ENCODE data around the gene NECAB2. TPM values are rescaled to one million over a fixed set of nuclear protein-coding genes. Genes with fewer than 3 reads are reported as not detected.

The NECAB2 gene
- total and polyA plus RNA-seq, 4 donors, result 0.10 to 0.57 (median 0.39) TPM

DNA sequence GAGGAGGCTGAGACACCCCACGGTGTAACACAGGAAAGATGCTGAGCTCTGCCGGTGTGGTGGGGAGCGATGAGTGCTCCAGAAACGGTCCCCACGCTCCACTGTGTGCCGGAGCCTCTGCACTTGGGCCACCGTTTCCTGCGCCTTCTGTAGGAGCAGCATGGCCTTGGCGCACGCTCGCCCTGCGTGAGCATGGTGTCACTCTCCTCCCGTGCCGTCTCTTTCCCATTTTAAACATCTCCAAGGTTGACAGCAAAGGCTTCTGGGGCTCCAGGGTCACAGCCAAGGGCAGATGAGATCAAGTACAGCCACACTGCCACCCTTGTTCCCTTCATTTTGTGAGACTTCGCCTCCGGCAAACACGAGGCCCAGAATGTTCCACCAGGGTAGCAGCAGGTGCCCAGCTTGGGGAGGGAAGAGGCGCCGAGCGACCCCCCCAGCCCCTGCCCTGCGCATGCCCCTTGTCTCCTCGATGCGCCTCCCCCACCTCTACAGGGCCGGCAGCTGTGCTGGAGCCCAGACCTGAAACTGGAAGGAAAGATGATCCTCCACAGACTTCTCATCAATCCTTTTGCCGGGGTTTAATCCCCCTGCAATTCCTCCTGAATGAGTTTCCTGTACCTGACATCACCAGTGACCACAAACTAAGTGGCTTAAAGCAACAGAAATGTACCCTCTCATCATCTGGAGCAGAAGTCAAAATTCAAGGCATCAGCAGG is 34.9 kb upstream of the NECAB2 start:
- Histone ChIP-seq H3K9ac (ENCODE audit: insufficient read depth in 1 of 2, low read length in 2 of 2) (no peak overlapping the region), H3K36me3 (ENCODE audit: control insufficient read depth in 4 of 4, insufficient read depth in 4 of 4, low read length in 4 of 4) (no peaks in the 10 kb centered on the region), H3K4me1 (ENCODE audit: control insufficient read depth in 5 of 5, insufficient read depth in 5 of 5, low read length in 5 of 5) (peaks cover 0 to 5% (median 0%) of the 10 kb centered on the region in 5 donors), H3K9me3 (ENCODE audit: control insufficient read depth in 4 of 4, insufficient read depth in 3 of 4, low read length in 3 of 4) (no peaks in the 10 kb centered on the region), H3K4me3 (no peak overlapping the region), H3K27me3 (ENCODE audit: control insufficient read depth in 3 of 3, insufficient read depth in 3 of 3, low read length in 2 of 3) (no peaks in the 10 kb centered on the region), H3K27ac (ENCODE audit: low read depth in 1 of 2, low read length in 1 of 2) (no peak overlapping the region)
- DNase-seq (no peak), ATAC-seq (ENCODE audit: insufficient read depth, low FRiP score) (no peak)
- 87 to 92% methylated on average over 25 of the region's 25 CpGs for WGBS, 2 donors
- TF ChIP-seq, protein P1, sequence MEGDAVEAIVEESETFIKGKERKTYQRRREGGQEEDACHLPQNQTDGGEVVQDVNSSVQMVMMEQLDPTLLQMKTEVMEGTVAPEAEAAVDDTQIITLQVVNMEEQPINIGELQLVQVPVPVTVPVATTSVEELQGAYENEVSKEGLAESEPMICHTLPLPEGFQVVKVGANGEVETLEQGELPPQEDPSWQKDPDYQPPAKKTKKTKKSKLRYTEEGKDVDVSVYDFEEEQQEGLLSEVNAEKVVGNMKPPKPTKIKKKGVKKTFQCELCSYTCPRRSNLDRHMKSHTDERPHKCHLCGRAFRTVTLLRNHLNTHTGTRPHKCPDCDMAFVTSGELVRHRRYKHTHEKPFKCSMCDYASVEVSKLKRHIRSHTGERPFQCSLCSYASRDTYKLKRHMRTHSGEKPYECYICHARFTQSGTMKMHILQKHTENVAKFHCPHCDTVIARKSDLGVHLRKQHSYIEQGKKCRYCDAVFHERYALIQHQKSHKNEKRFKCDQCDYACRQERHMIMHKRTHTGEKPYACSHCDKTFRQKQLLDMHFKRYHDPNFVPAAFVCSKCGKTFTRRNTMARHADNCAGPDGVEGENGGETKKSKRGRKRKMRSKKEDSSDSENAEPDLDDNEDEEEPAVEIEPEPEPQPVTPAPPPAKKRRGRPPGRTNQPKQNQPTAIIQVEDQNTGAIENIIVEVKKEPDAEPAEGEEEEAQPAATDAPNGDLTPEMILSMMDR (IDR thresholded peaks at IDR 0.05; ENCODE audit: control extremely low read depth, extremely low read depth), result no peak

DNA sequence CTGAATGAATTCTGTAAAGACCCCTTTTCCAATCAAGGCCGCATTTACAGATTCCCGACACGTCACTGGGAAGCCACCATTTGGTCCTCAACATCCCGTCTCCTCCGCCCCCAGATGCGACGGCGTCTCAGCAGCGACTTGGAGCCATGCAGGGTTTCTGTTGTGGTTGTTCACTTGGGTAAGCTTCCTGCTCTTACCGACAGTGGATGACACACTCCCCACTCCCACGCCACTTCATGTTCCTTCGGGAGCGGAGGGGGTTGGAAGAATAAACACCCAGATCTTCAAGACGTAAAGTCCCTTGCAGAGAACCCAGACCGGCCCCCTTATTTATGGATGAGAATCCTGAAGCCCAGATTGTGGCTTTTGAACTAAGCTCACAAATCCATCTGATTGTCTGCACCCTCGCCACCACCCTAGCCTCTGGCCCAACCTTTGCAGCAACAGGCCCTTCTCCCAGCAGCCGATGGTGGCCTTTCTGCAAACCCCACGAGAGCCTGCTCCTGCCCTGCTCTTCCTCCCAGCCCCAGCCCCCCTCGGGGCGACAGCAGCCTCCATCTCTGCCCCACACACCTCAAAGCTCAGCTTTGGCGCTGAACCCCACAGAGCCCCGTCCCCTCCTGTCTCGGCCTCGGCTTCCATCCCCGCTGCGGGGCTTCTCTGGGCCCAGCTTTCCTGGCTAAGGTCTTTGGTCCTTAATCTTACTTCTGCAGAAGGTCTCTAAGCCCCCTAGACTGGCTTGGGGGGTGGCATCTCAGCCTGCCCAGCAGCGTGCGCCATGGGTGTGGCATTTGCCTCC is 34.0 kb upstream of the NECAB2 start:
- ATAC-seq (ENCODE audit: insufficient read depth, low FRiP score), result no peak
- TF ChIP-seq, protein P1 (IDR thresholded peaks at IDR 0.05; ENCODE audit: control extremely low read depth, extremely low read depth), result no peak
- DNase-seq, result no peak
- 80 to 84% methylated on average over 28 of the region's 28 CpGs for WGBS, 2 donors
- no peaks in the 10 kb centered on the region for H3K36me3 ChIP-seq (ENCODE audit: control insufficient read depth in 4 of 4, insufficient read depth in 4 of 4, low read length in 4 of 4)
- H3K27me3 ChIP-seq (ENCODE audit: control insufficient read depth in 3 of 3, insufficient read depth in 3 of 3, low read length in 2 of 3), result no peaks in the 10 kb centered on the region
- no peaks in the 10 kb centered on the region for H3K9me3 ChIP-seq (ENCODE audit: control insufficient read depth in 4 of 4, insufficient read depth in 3 of 4, low read length in 3 of 4)
- no peak overlapping the region for H3K4me3 ChIP-seq
- H3K4me1 ChIP-seq (ENCODE audit: control insufficient read depth in 5 of 5, insufficient read depth in 5 of 5, low read length in 5 of 5), result peaks cover 0 to 5% (median 0%) of the 10 kb centered on the region in 5 donors
- no peak overlapping the region for H3K27ac ChIP-seq (ENCODE audit: low read depth in 1 of 2, low read length in 1 of 2)
- H3K9ac ChIP-seq (ENCODE audit: insufficient read depth in 1 of 2, low read length in 2 of 2), result no peak overlapping the region

DNA sequence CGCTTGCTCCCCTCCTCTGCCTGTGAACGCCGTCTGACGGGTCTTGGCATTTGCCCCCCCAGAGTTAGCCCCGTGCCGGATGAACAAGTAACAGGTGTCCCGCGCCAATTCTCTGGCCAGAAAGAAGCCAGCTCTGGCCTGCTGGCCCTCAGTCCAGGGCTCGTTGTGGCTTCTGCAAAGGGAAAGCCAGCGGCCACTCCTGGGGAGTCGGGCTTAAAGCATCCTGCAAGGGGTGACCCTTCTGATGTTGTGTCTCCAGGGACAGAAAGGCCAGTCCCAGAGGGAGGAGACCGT is 33.4 kb upstream of the NECAB2 start:
- Histone ChIP-seq H3K9ac (ENCODE audit: insufficient read depth in 1 of 2, low read length in 2 of 2) (no peak overlapping the region), H3K9me3 (ENCODE audit: control insufficient read depth in 4 of 4, insufficient read depth in 3 of 4, low read length in 3 of 4) (no peaks in the 10 kb centered on the region), H3K36me3 (ENCODE audit: control insufficient read depth in 4 of 4, insufficient read depth in 4 of 4, low read length in 4 of 4) (no peaks in the 10 kb centered on the region), H3K4me3 (no peak overlapping the region), H3K4me1 (ENCODE audit: control insufficient read depth in 5 of 5, insufficient read depth in 5 of 5, low read length in 5 of 5) (peaks cover 0 to 7% (median 0%) of the 10 kb centered on the region in 5 donors), H3K27me3 (ENCODE audit: control insufficient read depth in 3 of 3, insufficient read depth in 3 of 3, low read length in 2 of 3) (no peaks in the 10 kb centered on the region), H3K27ac (ENCODE audit: low read depth in 1 of 2, low read length in 1 of 2) (no peak overlapping the region)
- no peak for DNase-seq
- no peak for ATAC-seq (ENCODE audit: insufficient read depth, low FRiP score)
- 78 to 81% methylated on average over 12 of the region's 12 CpGs for WGBS, 2 donors
- TF ChIP-seq, protein P1 (IDR thresholded peaks at IDR 0.05; ENCODE audit: control extremely low read depth, extremely low read depth), result no peak

All from lung (tissue), 12 donors.